GM18909 (cell line): Measurements from ENCODE around the gene ETV3L.
"Not testable (repeated sequence)": the region's sequence is repeated elsewhere in the genome, so short reads cannot be mapped to it uniquely, and the experiment has no call there.

Source experiments
- ATAC-seq: cut with Tn5 transposase; IDR thresholded peaks from one replicate; pipeline ENCODE4 v1.9.1; 2021; ENCODE audit warnings: mild to moderate bottlenecking; ENCODE audit not compliant: unreplicated experiment, poor library complexity

The ETV3L gene

DNA sequence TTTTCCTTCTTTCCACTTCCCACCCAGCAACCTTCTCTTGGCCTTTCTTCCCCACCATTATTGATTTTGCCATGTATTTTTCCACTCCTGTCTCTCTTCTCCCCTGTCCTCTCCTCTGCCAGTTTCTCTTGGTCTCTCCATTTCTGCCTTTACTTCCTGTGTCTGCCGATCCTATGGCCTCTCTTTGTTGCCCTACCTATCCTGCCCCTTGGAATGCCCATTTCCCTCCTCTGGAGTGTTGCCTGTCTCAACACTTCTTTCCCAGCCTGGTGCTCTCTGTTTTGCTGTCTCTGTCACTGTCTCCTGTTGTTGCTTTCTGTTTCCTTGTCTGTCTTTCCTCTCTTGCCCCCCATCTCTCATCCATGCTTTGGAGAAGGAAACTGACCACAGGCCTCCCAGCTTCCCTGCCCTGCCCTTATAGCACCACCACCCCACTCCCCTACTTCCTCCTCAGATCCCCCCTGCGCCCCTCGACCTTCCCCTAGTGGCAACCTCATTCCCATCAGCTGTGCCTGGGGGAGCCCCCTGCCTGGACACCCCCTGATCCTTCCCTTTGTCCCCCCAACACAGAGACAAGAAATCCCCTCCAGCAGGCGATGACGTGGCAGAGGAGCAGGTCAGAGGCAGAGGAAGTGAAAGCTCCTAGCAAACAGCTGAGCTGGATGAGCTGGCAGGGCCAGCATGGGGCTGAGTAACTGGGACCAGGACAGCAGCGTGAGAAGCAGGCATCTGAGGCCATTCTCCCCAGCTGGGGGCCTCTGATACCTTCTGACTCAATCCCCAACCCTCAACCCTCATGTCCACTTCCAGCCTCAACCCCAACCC lies 6.6 kb upstream of the ETV3L start:
- ATAC-seq: peak; percentile 90

DNA sequence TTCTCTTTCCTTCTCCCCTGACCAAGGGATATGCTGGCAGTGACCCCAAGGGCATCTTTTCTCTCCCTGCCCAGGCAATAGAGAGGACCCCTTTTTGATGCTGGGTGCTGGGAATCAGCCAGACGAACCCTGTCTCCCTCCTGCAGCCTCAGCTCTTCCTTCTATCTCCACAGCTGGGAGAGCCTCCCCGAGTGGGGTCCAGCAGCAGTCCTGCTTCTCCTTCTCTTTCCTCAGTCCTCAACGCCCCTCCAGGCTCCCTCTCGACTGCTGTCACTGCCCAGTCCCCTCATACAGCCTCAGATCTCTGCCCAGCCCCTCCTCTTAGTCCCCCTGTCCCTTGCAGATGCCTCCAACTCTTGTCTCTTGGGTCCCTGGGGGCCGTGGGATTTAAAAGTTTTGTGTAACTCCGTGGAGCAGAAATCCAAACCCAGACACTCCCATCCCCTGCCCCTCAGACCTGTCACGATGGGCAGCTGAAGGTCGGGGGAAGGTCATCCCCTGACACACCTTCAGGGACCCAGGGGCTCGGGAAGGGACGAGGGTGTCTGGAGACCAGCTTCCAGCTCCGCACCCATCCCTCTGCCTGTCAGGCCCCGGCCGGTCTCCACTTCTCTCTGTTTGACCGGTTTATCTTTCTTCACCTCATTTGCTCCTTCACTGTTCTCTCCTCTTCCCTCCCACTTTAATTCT lies 5.8 kb upstream of the ETV3L start:
- ATAC-seq: no peak

DNA sequence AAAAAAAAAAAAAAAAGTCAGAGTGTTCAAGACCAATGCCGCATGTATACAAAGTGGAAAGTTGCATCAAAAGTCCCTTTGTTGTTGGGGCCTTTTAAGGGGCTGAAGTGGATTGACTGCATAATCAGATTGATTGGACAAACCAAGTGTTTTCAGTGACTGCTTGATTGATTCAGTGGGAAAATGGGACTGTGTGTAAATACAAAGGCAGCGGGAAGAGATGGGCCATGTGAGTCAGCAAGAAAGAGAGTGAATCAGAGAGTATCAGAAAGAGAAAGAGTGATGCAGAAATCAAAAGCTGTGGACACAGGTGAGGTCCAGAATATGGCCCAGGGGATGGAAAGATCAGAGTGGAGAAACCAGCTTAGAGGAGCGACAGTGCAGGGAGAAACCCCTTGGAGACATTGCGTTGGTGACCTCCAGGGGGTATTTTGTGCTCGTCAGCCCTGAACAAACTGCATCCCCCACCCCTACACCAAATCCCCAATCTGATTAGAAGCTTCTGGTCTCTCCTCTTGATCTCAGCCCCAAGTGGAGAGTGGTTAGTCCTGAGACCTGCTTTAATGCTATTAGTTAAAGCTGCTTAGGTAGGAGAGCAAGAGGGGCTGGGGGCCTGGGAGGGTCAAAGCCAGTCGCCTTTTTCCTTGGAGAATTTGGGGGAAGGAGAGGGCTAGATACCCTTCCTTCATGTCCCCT lies 5.1 kb upstream of the ETV3L start:
- no peak for ATAC-seq

DNA sequence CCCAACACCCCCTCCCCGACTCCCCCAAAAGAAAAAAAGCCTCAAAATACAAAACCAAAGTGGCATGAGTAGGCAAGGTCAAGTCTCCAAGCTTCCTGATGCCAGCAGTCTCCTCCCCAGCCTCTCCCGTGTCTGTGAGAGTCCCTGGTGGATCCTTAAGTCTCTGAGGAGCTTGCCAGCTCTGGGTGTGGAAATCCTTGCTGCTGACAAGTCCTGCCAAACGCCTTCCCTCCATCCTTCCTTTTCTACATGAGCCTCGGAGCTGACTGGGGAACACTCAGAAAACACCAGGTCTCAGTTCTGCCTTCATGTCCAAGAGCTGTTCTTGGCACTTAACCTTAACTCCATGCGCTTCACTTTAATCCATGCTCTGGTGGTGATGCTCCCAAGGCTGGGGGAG lies 3.7 kb upstream of the ETV3L start:
- no peak for ATAC-seq

DNA sequence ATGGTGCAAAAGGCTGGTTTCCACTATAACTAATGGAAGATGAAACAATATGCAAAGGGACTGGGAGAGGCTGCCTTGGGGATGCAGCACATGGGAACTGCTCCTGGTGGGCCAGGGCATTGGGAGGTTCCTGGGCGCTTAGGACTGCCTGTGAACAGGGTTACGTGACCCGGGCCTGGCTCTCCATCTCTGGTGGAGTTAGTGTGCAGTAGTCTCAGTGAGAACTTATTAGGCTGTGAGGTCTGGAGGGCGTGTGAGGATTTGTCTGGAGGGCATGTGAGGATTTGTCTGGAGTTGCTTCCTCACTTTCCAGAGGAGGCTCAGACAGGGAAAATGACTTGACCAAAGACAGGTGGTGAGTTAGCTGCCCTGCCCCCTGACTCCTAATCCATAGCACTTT lies 1.5 kb upstream of the ETV3L start:
- no peak for ATAC-seq

DNA sequence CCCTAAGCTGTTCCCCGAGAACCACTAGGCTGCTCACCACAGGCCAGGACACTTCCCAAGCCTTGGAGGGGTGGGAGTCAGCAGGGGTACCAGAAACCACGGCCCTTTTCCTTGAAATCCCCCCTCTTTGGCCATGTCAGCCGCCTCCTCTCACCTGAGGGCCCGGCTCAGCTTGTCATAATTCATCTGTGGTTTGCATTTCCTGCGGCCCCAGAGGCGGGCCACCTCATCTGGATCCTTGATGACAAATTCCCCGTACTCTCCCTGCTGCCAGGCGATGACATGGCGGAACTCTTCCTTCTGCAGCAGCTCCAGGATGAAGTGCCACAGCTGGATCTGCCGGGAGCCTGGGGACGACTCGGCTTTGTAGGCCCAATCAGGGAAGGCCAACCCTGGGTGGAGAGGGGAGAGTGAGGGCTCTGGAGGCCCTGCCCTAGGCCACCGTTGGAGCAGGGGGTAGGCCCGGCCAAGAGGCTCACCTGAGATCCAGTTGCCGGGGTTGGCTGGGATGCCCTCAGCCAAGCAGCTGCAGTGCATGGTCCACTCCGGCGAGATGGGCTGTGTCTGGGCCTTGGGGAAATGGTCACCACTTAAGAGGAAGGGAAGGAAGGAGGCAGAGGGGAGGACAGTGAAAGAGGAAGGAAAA lies 498 bp downstream of the ETV3L start:
- not testable (repeated sequence) for ATAC-seq

DNA sequence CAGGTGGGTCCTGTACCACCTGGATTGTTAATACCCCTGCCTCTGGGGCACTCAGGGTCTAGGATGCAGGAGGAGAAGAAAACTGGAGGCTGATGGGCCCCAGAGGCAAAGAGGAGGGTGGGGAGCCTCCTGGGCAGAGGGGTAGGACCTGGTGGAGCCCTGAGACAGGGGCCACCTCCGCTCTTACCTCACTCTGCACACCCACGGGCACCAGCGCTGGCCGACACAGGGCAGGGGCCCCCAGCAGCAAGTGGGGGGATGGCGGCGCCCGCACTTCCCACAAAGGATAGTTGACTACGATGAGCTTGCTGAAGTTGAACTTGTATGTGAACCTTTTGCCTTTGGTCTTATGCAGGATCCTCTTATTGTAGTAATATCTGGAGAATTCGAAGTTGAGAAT lies 1.1 kb downstream of the ETV3L start:
- no peak for ATAC-seq

DNA sequence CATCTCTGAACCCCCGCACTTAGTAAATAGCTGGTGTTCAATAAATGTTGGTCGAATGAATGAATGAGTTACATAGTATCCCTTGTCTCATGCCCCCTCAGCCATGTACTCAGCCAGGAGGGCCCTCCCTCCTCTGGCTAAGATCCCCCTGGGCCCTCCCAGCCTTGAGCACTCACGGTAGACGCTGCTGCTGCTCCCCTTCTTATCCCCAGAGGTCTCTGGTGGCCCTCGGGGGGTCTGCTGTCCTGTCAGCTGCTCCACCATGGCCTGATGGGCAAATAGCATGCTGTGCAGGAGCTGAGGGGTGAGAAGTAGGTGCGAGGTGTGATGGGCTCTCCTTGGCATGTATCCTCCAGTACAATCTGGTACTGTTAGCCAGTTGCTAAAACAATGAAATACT lies 1.9 kb downstream of the ETV3L start:
- no peak for ATAC-seq

DNA sequence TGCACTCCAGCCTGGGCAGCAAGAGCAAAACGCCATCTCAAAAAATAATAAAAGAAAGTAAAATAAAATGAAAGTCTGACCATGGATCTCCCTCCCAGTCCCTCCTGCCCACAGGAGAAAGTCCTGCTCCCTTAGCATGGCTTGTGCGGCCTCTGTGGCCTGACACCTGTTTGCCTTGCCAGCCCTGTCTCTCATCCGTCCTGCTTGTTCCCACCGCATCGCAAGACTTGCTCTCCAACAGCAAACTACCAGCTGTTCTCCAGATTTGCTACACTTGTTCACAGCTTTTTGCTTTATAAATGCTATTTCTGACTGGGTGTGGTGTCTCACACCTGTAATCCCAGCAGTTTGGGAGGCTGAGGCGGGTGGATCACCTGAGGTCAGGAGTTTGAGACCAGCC lies 2.7 kb downstream of the ETV3L start:
- no peak for ATAC-seq

DNA sequence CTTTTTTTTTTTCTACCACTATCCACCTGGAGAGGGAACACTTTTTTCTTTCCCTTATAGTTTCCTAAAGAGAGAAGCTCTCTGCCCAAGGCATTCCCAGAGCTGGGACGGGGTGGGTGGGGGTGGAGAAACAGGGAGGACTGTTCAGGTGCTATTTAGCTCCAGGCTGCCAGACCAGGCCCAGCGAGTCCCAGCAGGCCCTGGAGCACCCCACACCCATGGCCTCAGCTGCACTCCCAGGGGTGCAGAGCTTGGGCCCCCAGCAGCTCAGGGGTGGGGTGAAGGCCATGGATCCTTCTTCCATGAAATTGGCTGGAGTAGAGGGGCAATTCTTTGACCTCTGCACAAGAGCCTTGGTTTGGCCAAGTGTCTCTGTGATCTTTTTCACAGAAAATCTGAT lies 4.1 kb downstream of the ETV3L start:
- no peak for ATAC-seq

DNA sequence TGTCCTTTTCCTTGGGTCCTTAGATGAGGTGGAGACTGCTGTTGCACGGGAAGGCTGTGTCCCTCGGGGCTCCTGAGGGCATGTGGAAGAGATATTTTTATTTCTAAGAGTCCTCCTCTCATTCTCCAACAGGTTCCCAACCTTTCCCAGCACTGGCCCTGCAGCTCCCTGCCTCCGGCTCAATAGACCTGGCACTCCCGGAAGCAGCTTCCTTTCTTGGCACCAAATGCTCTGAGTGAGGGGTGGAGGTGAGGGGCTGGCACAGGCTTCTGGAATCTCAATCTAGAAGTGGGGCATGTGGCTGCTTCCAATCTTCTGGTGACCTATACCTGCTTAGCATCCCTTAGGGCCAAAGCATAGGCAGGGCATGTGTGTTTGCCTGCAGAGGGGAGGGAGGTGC lies 4.5 kb downstream of the ETV3L start:
- ATAC-seq: no peak

DNA sequence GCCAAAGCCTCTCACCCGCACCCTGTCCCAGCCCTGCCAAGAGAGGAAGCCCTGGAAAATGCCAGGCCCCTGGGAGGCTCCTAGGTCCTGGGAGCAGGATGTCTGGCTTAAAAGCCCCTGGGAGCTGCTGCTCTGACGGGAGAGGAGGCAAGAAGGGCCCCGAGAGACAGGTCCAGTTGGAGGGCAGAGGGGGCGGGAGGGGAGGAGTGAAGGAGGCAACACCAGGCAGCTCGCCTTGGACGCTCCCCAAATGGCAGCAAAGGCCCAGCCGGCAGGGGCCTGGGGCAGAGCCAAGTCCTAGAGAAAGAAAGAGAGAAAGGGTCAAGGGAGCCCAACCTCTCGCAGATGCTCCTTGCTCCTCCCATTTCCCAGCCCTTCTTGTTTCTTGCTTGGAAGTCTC lies 6.8 kb downstream of the ETV3L start:
- ATAC-seq: no peak

DNA sequence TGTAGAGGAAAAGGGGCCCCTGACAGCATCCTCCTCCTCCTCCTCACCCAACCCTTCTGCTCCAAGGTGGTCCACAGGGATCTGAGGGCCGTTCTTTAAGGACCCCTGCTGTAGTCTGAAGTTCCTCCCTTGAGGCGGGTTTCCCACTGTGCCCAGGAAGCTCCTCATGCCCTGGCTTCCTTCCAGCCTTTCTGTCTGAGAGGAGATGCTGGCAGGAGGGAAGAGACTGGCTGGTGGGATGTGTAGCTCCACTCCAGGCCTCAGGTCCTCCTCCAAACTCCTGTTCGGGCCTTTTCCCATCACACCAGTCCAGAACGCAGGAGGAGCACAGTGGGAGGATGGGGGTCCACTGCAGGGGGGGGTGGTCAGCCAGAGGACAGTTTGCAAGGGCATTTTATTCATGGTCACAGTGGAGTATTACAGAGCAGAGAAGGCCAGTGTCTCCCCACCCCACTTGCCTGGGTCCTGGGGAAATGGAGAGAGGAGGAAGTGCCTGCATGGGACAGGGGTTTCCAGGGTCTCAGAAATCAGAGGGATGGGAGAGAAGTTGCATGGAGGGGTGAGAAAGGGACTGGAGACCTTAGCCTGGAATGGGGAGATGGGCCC lies 7.8 kb downstream of the ETV3L start:
- ATAC-seq: no peak

DNA sequence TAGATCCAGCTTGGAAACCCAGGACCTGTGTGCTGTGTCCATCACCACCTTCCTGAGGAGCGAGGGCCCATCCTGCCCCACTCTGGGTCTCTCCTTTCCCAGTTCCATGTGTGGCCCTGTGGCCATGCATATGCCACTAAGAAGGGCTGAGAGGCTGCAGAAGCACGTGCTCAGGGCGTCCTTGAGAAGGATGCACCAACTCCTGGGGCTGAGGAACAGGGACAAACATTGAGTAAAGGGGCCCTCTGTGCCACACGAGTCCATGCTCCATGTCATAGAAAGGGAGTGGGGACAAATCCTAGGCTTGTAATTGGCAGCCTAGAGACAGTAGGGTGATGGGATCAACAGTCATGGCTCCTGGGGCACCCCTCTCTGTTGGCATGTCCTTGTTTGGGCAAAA lies 8.4 kb downstream of the ETV3L start:
- ATAC-seq: no peak

DNA sequence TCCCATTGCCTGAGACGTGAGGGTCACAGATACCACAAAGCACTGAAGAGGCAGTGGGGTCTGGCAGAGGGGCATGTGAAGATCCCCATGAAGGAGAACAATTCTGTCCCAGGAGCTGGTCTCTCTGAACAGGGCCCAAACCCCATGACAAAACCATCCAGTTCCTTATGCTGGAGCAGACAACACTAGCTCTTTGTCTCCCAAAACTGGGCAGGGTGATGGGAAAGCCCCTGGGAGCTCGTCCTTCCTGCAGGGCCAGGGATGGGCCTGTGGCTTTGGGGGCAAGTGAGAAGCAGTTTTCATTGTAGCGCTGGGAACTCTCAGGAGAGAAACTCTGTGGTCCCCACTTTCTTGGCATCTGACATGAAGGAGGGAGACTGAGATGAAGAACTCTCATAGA lies 8.8 kb downstream of the ETV3L start:
- ATAC-seq: no peak

DNA sequence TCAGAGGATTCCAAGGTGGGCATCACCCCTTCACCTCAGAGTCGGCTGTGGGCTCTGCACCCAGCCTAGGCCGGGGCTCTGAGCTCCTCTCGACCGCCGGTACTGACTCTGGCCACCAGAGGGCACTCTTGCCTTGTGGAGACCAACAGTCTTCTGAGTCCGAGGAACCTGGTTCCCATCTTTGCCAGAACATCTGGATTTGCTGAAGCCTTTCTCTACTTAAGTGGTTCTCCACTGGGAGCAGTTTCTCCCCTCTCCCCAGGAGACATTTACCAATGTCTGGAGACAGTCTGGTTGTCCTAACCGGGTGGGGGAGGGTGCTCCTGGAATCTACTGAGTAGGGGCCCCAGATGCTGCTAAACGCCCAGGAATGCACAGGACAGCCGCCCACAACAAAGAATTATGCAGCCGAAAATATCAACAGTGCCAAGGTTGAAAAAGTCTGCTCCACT lies 9.4 kb downstream of the ETV3L start:
- ATAC-seq: no peak

DNA sequence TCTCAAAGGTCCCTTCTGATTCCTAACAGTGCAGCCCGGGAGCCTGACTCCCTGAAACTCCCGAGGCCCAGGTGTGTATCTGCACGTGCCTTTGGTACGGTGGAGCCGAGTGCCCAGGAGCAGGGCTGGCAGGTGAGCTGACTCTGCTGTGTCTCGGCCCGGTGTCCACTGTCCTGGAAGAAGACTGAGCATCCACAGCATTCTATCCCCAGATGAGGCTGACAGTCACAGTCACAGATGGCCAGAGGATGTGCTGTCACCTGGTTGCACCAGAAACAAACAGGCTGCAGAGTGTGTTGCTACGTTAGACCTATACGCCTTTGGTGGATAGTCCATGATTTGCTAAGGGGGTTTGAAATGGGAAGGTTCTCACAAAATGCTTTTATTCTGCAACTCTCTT lies 9.8 kb downstream of the ETV3L start:
- no peak for ATAC-seq

DNA sequence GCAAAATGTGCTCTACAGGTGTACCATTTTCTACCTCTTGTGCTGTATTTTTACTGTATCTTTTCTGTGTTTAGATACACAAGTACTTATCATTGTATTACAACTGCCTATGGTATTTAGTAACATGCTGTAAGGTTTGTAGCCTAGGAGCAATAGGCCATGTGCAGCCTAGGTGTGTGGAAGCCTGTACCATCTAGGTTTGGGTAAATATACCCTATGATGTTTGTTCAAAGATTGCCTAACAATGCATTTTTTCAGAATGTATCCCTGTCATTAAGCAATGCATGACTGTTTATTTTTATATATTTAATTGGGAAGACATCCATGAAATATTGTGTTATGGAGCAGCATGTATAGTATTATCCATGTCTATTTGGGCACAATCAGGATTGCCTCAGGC lies 11.0 kb downstream of the ETV3L start:
- ATAC-seq: no peak

DNA sequence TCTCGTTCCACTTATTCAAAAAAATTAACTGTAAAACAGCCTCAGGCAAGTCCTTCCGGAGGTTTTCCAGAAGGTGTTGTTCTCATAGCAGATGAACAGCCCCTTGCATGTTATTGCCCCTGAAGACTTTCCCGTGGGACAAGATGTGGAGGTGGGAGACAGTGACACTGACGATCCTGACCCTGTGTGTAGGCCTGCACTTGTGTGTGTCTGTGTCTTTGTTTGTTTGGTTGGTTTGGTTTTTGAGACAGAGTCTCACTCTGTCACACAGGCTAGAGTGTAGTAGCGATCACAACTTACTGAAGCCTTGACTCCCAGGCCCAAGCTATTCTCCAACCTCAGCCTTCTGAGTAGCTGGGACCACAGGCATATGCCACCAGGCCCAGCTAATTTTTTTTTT lies 12.6 kb downstream of the ETV3L start:
- no peak for ATAC-seq

DNA sequence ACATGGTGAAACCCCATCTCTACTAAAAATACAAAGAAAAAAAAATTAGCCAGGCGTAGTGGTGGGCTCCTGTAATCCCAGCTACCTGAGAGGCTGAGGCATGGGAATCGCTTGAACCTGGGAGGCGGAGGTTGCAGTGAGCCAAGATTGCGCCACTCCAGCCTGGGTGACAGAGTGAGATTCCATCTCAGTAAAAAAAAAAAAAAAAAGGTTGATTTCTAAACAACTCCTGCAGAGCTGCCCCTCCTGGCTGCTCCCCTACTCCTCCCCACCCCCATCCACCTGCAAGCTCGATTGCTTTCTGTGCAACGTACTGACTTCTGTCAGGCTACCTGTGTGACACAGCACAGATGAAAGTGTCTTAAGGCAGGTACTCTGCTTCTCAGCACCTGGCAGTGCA lies 13.3 kb downstream of the ETV3L start:
- ATAC-seq: no peak
